BLaER1 (cell line): ENCODE measurements around the gene DLX3.
"Not testable (repeated sequence)": the region's sequence is repeated elsewhere in the genome, so short reads cannot be mapped to it uniquely, and the experiment has no call there.

Experiments
- H3K27ac ChIP-seq: shearing (Covaris generic); formaldehyde crosslinking; 2 replicates; pipeline ENCODE4 v1.8.1; 2022
- H3K27me3 ChIP-seq: shearing (Covaris generic); formaldehyde crosslinking; 2 replicates; pipeline ENCODE4 v1.8.1; 2022
- H3K36me3 ChIP-seq: shearing (Covaris generic); formaldehyde crosslinking; 2 replicates; pipeline ENCODE4 v1.8.1; 2022
- H3K4me1 ChIP-seq: shearing (Covaris generic); formaldehyde crosslinking; 2 replicates; pipeline ENCODE4 v1.8.1; 2022
- H3K4me2 ChIP-seq: shearing (Covaris generic); formaldehyde crosslinking; 2 replicates; pipeline ENCODE4 v1.8.1; 2022
- H3K4me3 ChIP-seq: shearing (Covaris generic); formaldehyde crosslinking; 2 replicates; pipeline ENCODE4 v1.8.1; 2022
- H3K9ac ChIP-seq: shearing (Covaris generic); formaldehyde crosslinking; 2 replicates; pipeline ENCODE4 v1.8.1; 2022
- H3K9me3 ChIP-seq: shearing (Covaris generic); formaldehyde crosslinking; 2 replicates; pipeline ENCODE4 v1.8.1; 2022
- H4K20me1 ChIP-seq: shearing (Covaris generic); formaldehyde crosslinking; 2 replicates; pipeline ENCODE4 v1.8.1; 2022
- Cebpa-rat ChIP-seq: shearing (Covaris generic); IDR thresholded peaks from 2 replicates; pipeline ENCODE4 v1.8.1; 2022

The DLX3 gene

DNA sequence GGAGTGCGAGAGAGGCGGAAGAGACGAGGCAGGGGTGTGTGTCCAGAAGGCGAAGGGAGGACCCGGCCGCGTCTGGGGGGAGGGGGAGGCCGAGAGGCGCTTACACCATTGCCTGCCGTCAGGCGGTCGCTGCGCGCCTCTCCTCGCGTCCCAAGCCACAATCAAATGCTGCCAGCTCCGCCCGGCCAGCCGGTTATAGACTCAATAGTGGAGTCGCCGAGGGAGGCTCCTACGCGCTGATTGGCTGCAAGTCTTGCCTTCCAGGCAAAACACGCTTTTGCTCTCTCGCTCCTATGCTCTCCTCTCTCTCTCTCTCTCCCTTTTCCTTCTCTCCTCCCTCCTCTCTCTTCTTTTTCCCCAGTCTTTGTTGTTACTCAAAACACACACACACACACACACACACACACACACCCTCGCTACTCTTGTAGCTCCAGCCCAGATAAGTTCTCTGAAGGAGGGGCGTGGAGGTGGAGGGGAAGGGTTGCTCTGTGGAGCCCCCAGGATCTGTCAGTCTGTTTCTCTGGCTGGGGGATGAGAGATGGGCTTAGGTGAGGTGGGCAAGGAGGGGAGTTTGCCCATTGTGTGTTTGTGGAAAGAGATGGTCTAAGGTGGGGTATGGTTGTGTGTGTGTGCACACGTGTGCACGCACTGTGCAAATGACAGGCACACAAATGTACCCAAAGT lies at the start of gene DLX3:
DLX3 (minus strand) TSS at position 170 of the 684 bp plus-strand sequence. CDS start 226 bp downstream, outside the sequence.
- no peak for TF ChIP-seq Cebpa-rat
- peaks cover 53% of the 10 kb centered on the region for H4K20me1 ChIP-seq
- H3K9ac ChIP-seq, result no peak within 1 kb of the TSS
- peaks cover 35% of the 10 kb centered on the region for H3K4me1 ChIP-seq
- peak within 1 kb of the TSS; percentile 85 for H3K4me2 ChIP-seq
- H3K4me3 ChIP-seq, result 0 out of 2 replicates have a peak within 1 kb of the TSS, but pooled peaks have one; percentile 63
- no peaks in the 10 kb centered on the region for H3K9me3 ChIP-seq
- no peaks in the 10 kb centered on the region for H3K36me3 ChIP-seq
- H3K27ac ChIP-seq, result no peak within 1 kb of the TSS
- peaks cover 78% of the 10 kb centered on the region for H3K27me3 ChIP-seq

DNA sequence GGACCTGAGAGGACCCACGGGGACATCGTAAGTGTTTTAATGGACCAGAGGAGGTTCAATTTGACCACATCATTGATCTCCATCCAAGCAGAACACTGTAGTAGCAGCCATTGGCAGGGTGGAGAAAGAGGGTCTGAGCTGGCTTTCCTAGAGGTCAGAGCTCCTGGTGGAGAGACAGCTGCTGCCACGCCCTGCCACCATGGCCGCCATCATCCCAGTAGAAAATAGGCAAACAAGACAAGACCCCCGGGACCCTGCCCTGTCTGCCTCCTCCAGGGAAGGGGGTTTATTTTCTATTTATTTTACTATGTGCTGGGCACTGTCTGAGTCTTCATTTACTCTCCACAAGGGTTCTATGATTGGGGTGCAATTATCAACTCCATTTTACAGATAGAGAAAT lies 49.5 kb upstream of the DLX3 start:
- 0 out of 2 replicates have a peak, but pooled peaks cover 7% of the 10 kb centered on the region for H3K4me1 ChIP-seq
- H3K36me3 ChIP-seq, result no peaks in the 10 kb centered on the region
- no peak overlapping the region for H3K4me2 ChIP-seq
- TF ChIP-seq Cebpa-rat, result no peak
- no peak overlapping the region for H3K4me3 ChIP-seq
- H3K27me3 ChIP-seq, result no peaks in the 10 kb centered on the region
- no peaks in the 10 kb centered on the region for H4K20me1 ChIP-seq
- H3K27ac ChIP-seq, result no peak overlapping the region
- no peak overlapping the region for H3K9ac ChIP-seq
- H3K9me3 ChIP-seq, result no peaks in the 10 kb centered on the region

DNA sequence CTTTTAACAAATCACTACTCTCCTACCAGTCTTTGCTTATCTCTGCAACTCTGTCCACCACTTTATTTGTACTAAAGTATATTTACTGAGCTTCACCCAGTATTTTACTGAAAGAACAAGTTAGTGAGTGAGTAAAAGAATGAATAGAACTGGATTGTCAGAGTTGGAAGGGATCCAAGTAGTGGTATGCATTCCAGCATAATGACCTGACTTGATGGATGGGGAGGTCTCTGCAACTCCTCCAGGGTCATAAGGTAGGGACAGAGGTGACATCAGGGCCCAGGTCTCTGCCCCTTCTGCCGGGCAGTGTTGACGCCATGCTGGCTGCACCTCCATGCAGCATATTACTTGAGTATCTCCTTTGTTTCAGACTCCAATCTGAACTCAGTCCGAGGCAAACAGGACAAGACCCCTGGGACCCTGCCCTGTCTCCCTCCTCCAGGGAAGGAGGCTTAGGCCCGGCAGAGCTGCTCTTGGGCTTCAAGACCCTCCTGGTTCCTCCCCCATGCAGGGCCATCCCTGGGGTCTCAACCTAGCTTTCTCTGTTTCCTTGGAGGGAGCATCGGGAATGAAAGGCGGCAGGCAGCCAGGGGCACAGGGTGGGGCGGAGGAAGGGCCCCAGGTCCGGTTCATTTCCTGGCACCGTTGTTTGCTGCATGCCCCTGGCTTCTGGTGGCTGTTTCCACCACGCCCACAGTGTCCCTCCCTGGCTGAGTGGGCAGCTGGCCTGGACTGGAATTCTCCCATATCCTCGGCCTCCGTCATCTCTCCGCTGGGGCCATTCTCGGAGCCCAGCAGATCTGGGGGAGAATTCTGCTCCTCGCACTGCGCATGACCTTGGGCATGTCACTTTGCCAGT lies 48.5 kb upstream of the DLX3 start:
- Histone ChIP-seq H3K4me2 (no peak overlapping the region), H3K36me3 (no peaks in the 10 kb centered on the region), H4K20me1 (no peaks in the 10 kb centered on the region), H3K27ac (no peak overlapping the region), H3K4me1 (0 out of 2 replicates have a peak, but pooled peaks cover 7% of the 10 kb centered on the region), H3K9me3 (no peaks in the 10 kb centered on the region), H3K27me3 (no peaks in the 10 kb centered on the region), H3K9ac (no peak overlapping the region), H3K4me3 (no peak overlapping the region)
- TF ChIP-seq Cebpa-rat, result no peak

DNA sequence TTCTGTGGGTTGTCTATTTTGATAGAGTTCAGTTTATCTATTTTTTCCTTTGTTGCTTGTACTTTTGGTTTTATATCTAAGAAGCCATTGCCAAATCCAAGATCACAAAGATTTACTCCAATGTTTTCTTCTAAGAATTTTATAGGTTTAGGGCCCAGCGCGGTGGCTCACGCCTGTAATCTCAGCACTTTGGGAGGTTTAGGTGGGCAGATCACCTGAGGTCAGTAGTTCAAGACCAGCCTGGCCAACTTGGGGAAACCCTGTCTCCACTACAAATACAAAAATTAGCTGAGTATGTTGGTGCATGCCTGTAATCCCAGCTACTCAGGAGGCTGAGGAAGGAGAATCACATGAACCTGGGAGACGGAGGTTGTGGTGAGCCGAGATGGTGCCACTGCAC lies 47.2 kb upstream of the DLX3 start:
- Histone ChIP-seq H3K4me1 (0 out of 2 replicates have a peak, but pooled peaks cover 1% of the 10 kb centered on the region), H3K4me3 (no peak overlapping the region), H3K4me2 (no peak overlapping the region), H3K9me3 (no peaks in the 10 kb centered on the region), H3K36me3 (no peaks in the 10 kb centered on the region), H3K9ac (no peak overlapping the region), H3K27me3 (0 out of 2 replicates have a peak, but pooled peaks cover 4% of the 10 kb centered on the region), H3K27ac (no peak overlapping the region), H4K20me1 (no peaks in the 10 kb centered on the region)
- no peak for TF ChIP-seq Cebpa-rat

DNA sequence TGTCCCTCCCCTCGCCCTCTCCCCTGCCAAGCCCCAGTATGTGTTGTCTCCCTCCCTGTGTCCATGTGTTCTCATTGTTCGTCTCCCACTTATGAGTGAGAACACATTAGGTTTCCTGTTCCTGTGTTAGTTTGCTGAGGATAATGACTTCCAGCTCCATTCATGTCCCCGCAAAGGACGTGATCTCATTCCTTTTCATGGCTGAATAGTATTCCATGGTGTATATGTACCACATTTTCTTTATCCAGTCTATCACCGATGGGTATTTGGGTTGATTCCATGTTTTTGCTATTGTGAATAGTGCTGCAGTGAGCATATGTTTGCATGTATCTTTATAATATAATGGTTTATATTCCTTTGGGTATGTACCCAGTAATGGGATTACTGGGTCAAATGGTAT lies 45.5 kb upstream of the DLX3 start:
- not testable (repeated sequence) for H4K20me1 ChIP-seq, H3K4me1 ChIP-seq, H3K36me3 ChIP-seq, H3K4me2 ChIP-seq, H3K9me3 ChIP-seq, H3K9ac ChIP-seq, H3K4me3 ChIP-seq, H3K27ac ChIP-seq
- peaks cover 20% of the 10 kb centered on the region; the same call in 1 of the 2 replicates for H3K27me3 ChIP-seq

DNA sequence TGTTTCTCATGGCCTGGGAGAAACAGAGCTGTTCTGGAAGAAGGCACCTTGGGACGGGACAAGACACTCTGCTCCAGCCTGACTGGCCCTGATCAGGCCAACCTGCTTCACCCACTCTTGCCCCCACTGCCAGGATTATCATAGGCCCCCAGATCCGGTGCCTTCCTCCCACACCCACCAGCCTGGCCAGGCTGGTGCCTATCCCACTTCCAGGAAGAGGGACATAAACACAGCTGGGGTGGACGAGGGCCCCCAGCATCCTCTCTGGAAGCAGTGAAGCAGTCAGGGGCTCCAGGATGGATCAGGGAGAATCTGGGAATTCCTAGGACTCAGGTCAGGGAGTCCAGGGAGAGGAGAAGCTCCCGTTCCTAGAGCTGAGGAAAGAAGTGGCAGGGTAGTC lies 44.0 kb upstream of the DLX3 start:
- Histone ChIP-seq H3K36me3 (no peaks in the 10 kb centered on the region), H3K4me2 (no peak overlapping the region), H3K27ac (no peak overlapping the region), H4K20me1 (no peaks in the 10 kb centered on the region), H3K9ac (no peak overlapping the region), H3K27me3 (peaks cover 20% of the 10 kb centered on the region; the same call in 1 of the 2 replicates), H3K4me3 (no peak overlapping the region), H3K4me1 (no peaks in the 10 kb centered on the region), H3K9me3 (no peaks in the 10 kb centered on the region)
- no peak for TF ChIP-seq Cebpa-rat

DNA sequence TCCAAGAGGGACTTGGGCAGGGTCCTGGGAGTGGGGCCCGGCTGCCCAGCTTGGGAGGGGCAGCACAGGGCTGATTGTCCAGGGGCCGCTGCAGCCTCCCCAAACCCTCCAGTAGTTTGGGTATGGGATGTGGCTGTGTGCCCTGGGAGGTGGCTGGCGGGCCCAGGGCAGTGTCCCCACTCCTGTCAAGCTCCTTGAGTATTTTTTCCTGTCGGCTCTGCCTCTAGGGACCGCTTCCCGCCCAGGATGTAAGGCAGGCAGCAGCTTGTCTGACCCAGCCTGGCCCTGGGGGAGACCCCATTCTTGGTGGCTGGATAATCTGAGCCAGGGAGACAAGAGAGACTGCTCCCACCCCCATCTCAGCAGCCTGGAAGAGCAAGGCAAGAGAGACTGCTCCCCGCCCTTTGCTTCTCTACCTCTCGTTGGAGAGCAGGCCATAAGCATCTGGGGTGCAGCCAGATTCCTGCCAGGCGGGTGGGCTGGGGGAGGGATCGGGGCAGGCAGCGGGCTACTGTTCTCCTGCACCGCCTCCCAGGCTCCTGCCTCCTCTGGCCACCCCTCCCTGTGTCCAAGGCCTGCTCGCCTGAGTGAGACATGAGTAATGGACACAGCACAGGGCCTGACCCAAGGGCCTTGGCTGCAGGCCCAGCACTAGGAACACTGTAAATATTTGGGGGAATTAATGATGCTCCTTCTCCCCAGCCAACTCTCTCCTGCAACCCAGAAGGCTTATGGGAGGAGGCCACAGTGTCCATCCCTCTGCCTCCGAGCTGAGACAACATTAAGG lies 42.5 kb upstream of the DLX3 start:
- peaks cover 20% of the 10 kb centered on the region; the same call in 1 of the 2 replicates for H3K27me3 ChIP-seq
- no peaks in the 10 kb centered on the region for H3K36me3 ChIP-seq
- no peak for TF ChIP-seq Cebpa-rat
- H3K4me3 ChIP-seq, result no peak overlapping the region
- H4K20me1 ChIP-seq, result no peaks in the 10 kb centered on the region
- H3K27ac ChIP-seq, result no peak overlapping the region
- no peak overlapping the region for H3K9ac ChIP-seq
- no peaks in the 10 kb centered on the region for H3K9me3 ChIP-seq
- H3K4me2 ChIP-seq, result no peak overlapping the region
- no peaks in the 10 kb centered on the region for H3K4me1 ChIP-seq

DNA sequence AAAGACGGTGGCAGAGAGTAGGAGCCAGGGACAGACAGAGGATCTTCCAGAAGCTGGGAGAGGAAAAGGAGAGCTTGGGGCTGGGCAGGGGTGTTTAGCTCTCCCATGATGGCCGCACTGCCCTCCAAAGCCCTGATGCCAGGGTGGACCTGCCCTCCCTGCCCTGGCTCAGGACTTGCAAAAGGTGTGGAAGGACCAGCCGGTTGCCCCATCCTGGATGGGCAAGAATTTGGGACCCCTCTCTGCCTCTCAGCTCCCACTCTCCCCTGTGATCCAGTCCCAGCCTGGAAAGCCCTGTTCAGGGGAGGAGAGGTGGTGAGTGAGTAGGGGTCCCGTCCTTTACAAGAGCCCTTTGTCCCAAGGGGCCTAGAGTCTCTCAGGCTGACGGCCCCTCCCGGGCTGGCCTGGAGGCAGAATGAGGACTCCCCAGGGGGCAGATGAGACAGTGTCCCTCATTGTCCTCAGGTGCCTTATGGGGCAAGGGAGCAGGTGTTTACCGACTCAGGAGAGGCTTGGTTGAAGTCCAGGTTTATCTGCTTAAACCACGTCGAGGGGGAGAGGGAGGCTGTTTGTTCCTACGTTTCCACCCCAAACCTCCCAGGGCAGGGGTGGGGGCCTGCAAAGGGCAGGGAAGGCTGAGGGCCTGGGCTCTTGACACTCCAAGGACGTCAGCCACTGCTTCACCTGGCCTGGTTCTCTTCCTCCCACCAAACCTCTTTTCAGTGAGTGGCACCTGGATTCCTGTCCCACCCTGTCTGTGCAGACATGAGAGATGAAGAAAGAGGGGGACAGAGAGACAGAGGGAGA lies 41.6 kb upstream of the DLX3 start:
- Histone ChIP-seq H3K36me3 (no peaks in the 10 kb centered on the region), H3K27me3 (peaks cover 20% of the 10 kb centered on the region; the same call in 1 of the 2 replicates), H3K4me2 (no peak overlapping the region), H3K4me1 (no peaks in the 10 kb centered on the region), H3K9me3 (no peaks in the 10 kb centered on the region), H4K20me1 (no peaks in the 10 kb centered on the region), H3K9ac (no peak overlapping the region), H3K27ac (no peak overlapping the region), H3K4me3 (no peak overlapping the region)
- no peak for TF ChIP-seq Cebpa-rat

DNA sequence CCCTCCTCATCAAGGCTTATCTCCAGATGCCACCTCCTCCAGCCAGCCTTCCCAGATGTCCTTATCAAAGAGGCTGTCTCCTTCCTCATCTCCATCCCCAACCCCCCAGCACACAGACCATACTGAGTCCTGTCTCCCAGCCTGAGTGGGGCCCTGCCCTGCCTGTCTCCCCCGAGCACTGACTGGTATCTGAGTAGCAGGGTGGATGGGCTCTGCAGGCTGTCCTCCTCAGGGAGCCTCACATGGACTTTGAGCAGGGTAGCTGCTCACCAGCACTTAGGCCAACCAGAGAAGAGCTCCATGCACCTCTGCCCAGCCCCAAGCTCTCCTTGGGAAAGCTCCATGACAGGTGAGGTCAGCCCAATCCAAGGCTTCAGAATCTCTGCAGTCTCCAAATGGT lies 40.9 kb upstream of the DLX3 start:
- Histone ChIP-seq H3K27me3 (peaks cover 24% of the 10 kb centered on the region), H4K20me1 (no peaks in the 10 kb centered on the region), H3K4me2 (no peak overlapping the region), H3K36me3 (no peaks in the 10 kb centered on the region), H3K27ac (no peak overlapping the region), H3K9me3 (no peaks in the 10 kb centered on the region), H3K4me1 (no peaks in the 10 kb centered on the region), H3K9ac (no peak overlapping the region), H3K4me3 (no peak overlapping the region)
- TF ChIP-seq Cebpa-rat, result no peak
